Measurements from ENCODE around the gene FAM76A. TPM values are rescaled to one million over a fixed set of nuclear protein-coding genes. Genes with fewer than 3 reads are reported as not detected.
A peak's percentile ranks its signal among the peaks of the same experiment; 100 is the strongest.
"Not testable (repeated sequence)": the region's sequence is repeated elsewhere in the genome, so short reads cannot be mapped to it uniquely, and the experiment has no call there.

The FAM76A gene
- total and polyA plus RNA-seq, 9 of the 15 experiments (the other 6 are each of a cell fraction or from before 2014, with no cell fraction given), result 9.5 to 14.6 (median 11.4) TPM

- H3K9ac ChIP-seq (ENCODE audit: insufficient read depth in 1 of 2, low read depth in 2 of 2, low read length in 2 of 2); in situ Hi-C loops (cut with MboI); H3K4me1 ChIP-seq (replicated peaks in 1 of 2; ENCODE audit: control insufficient read depth in 2 of 2, insufficient read depth in 2 of 2, low read length in 2 of 2); H3K4me2 ChIP-seq (ENCODE audit: insufficient read depth, low read length); H2AFZ ChIP-seq (ENCODE audit: low read depth, low read length); POLR2A ChIA-PET; H3K9me3 ChIP-seq (replicated peaks; ENCODE audit: control insufficient read depth, insufficient read depth, low read depth, low read length); H3K79me2 ChIP-seq (ENCODE audit: control insufficient read depth, insufficient read depth, low read length); H3K36me3 ChIP-seq (ENCODE audit: control insufficient read depth, insufficient read depth, low read length); ATAC-seq; CTCF ChIA-PET (ENCODE audit: low intra/inter-chr PET ratio); FAIRE-seq; H3K27ac ChIP-seq (ENCODE audit: extremely low read depth, low read depth, low read length); H3K4me3 ChIP-seq; H3K27me3 ChIP-seq (ENCODE audit: control insufficient read depth in 2 of 2, insufficient read depth in 2 of 2, low read length in 2 of 2); H4K20me1 ChIP-seq (replicated peaks; ENCODE audit: control insufficient read depth, insufficient read depth, low read length); DNase-seq (ENCODE audit: extremely low read depth in 1 of 4, low spot score in 3 of 4); intact Hi-C loops (cut with micrococcal nuclease); BruUV-seq (replicated peaks); H3K9me1 ChIP-seq (ENCODE audit: control insufficient read depth, insufficient read depth, low read length): not testable (repeated sequence)
- WGBS (ENCODE audit: insufficient coverage, low coverage, missing lambda C conversion rate), result 41% methylated on average over 4 of the region's 4 CpGs
- TF ChIP-seq ZNF280A (IDR thresholded peaks at IDR 0.05; ENCODE audit: low read depth, partially characterized antibody) (peak; percentile 11), TRIM28 (IDR thresholded peaks at IDR 0.05) (peak; percentile 73), ZNF707 (CRISPR knock-in tag; conservative IDR thresholded peaks at IDR 0.05) (peak; percentile 99)
Observed at GRCh38 chr1:27681580-27681979, 44.2 kb upstream of the FAM76A start.

- FAIRE-seq (no peak), DNase-seq (ENCODE audit: extremely low read depth in 1 of 4, low spot score in 3 of 4) (no peak), ATAC-seq (no peak)
- Histone ChIP-seq H3K27me3 (ENCODE audit: control insufficient read depth in 2 of 2, insufficient read depth in 2 of 2, low read length in 2 of 2) (peaks cover 0 to 13% of the 10 kb centered on the region in 2 experiments; a peak in 2 of 5 replicates), H3K36me3 (ENCODE audit: control insufficient read depth, insufficient read depth, low read length) (no peaks in the 10 kb centered on the region), H3K9me1 (ENCODE audit: control insufficient read depth, insufficient read depth, low read length) (no peaks in the 10 kb centered on the region), H3K9ac (ENCODE audit: insufficient read depth in 1 of 2, low read depth in 2 of 2, low read length in 2 of 2) (no peak overlapping the region), H3K27ac (ENCODE audit: extremely low read depth, low read depth, low read length) (no peak overlapping the region), H3K79me2 (ENCODE audit: control insufficient read depth, insufficient read depth, low read length) (no peaks in the 10 kb centered on the region), H4K20me1 (replicated peaks; ENCODE audit: control insufficient read depth, insufficient read depth, low read length) (no peaks in the 10 kb centered on the region), H3K4me3 (no peak overlapping the region), H3K4me1 (replicated peaks in 1 of 2; ENCODE audit: control insufficient read depth in 2 of 2, insufficient read depth in 2 of 2, low read length in 2 of 2) (peaks cover 0 to 9% of the 10 kb centered on the region in 2 experiments; a peak in 2 of 5 replicates), H2AFZ (ENCODE audit: low read depth, low read length) (no peak overlapping the region), H3K9me3 (replicated peaks; ENCODE audit: control insufficient read depth, insufficient read depth, low read depth, low read length) (peaks cover 9% of the 10 kb centered on the region), H3K4me2 (ENCODE audit: insufficient read depth, low read length) (no peak overlapping the region)
- in situ Hi-C loops (cut with MboI) (no loop called here), intact Hi-C loops (cut with micrococcal nuclease) (no loop called here)
- peak; percentile 12; the same call in 1 of the 2 replicates for TF ChIP-seq CBFA2T3 (IDR thresholded peaks at IDR 0.05)
- TF ChIP-seq NR2C1 (IDR thresholded peaks at IDR 0.05), result no peak
- TF ChIP-seq NR2C1 (tag; IDR thresholded peaks at IDR 0.05), result 0 out of 2 replicates have a peak, but pooled peaks have one; percentile 38
- no peak for TF ChIP-seq ZNF444 (CRISPR knock-in tag; IDR thresholded peaks at IDR 0.05)
- ChIA-PET POLR2A (no interaction called here), CTCF (ENCODE audit: low intra/inter-chr PET ratio) (no interaction called here)
- 18% methylated on average over 5 of the region's 5 CpGs for WGBS (ENCODE audit: insufficient coverage, low coverage, missing lambda C conversion rate)
- no TSS peak for BruUV-seq (replicated peaks)
Observed at GRCh38 chr1:27682351-27682944, 43.3 kb upstream of the FAM76A start.

Measured in K562 (cell line).